Upper lobe of left lung (tissue), 6 donors: ENCODE results near the gene IFITM2. TPM values are rescaled to one million over a fixed set of nuclear protein-coding genes. Genes with fewer than 3 reads are reported as not detected.

ENCODE experiments used
- ATAC-seq, 2 donors: fragments of 200-7000 bp; cut with Tn5 transposase; one replicate each; pipeline ENCODE4 v1.9.1; 2022; ENCODE audit warnings: mild to moderate bottlenecking in 2 of 2, moderate library complexity in 2 of 2; ENCODE audit not compliant: low FRiP score in 2 of 2
- DNase-seq, 2 donors: peaks; one replicate each; pipeline ENCODE4 v3.0.0-alpha.2; 2019 to 2020
- H3K27ac ChIP-seq, 4 donors: fragments of 200-600 bp; sonication (generic); one replicate each; pipeline ENCODE4 v1.5.1; 2016 to 2019
- H3K27me3 ChIP-seq, 4 donors: fragments of 200-600 bp; sonication (generic); one replicate each; pipeline ENCODE4 v1.5.1; 2017 to 2019
- H3K36me3 ChIP-seq, 4 donors: fragments of 200-600 bp; sonication (generic); one replicate each; pipeline ENCODE4 v1.5.1; 2016 to 2019
- H3K4me1 ChIP-seq, 4 donors: fragments of 200-600 bp; sonication (generic); one replicate each; pipeline ENCODE4 v1.5.1; 2018 to 2019
- H3K4me3 ChIP-seq, 4 donors: fragments of 200-600 bp; sonication (generic); one replicate each; pipeline ENCODE4 v1.5.1; 2017 to 2019; ENCODE audit warnings: mild to moderate bottlenecking in 2 of 4, moderate library complexity in 1 of 4
- H3K9me3 ChIP-seq, 4 donors: fragments of 200-600 bp; sonication (generic); one replicate each; pipeline ENCODE4 v1.5.1; 2018 to 2019
- CTCF ChIP-seq, 6 experiments: fragments of 450-650 bp in 4 of 6; fragments of 200-600 bp in 2 of 6; sonication (generic) in 2 of 6; IDR thresholded peaks; one replicate each; pipeline ENCODE4 v1.5.1; 2016 to 2019; ENCODE audit warnings: antibody characterized with exemption in 6 of 6
- EP300 ChIP-seq, 4 donors: sonication (generic); formaldehyde crosslinking; IDR thresholded peaks; one replicate each; pipeline ENCODE4 v1.5.1; 2017; ENCODE audit warnings: antibody characterized with exemption in 4 of 4, control low read depth in 2 of 4
- POLR2A ChIP-seq, 4 donors: fragments of 450-650 bp; IDR thresholded peaks; one replicate each; pipeline ENCODE4 v1.5.1; 2016 to 2017; ENCODE audit warnings: antibody characterized with exemption in 4 of 4, mild to moderate bottlenecking in 2 of 4
- POLR2AphosphoS5 ChIP-seq, 2 donors: sonication (generic); formaldehyde crosslinking; IDR thresholded peaks; one replicate each; pipeline ENCODE4 v1.5.1; 2017; ENCODE audit warnings: antibody characterized with exemption in 2 of 2
- WGBS, 2 donors: methylation state at CpG; one replicate each; pipeline ENCODE4 v1.1.5; 2017 to 2018; 5-methylcytosine and 5-hydroxymethylcytosine counted together
- total RNA-seq, 6 donors: library from RNA; depleted of rRNA in 4 of 6; stranded (reverse); fragments of >200 nt in 4 of 6; gene quantifications; one replicate each; pipeline versions ENCODE4 v1.1.0 to v1.2.1, GENCODE V29; 2016 to 2021
- donor health status: DM: no; HTN: no; CAD: no; lungs with moderate emphysema.
- donor health status: DM: no; HTN: yes; CAD: no; lungs with severe emphysema.

Gene IFITM2
- total RNA-seq, 6 donors from 2014 or later = 113 to 704 (median 271) TPM

- Histone ChIP-seq H3K27me3 (no peaks in the 10 kb centered on the region), H3K27ac (no peak overlapping the region), H3K36me3 (no peaks in the 10 kb centered on the region), H3K4me3 (no peak overlapping the region), H3K9me3 (no peaks in the 10 kb centered on the region), H3K4me1 (peaks cover 25 to 30% (median 28%) of the 10 kb centered on the region in 4 donors)
- TF ChIP-seq POLR2AphosphoS5 (IDR thresholded peaks at IDR 0.05) = no peak
- no peak for TF ChIP-seq POLR2A (IDR thresholded peaks at IDR 0.05)
- TF ChIP-seq CTCF (IDR thresholded peaks at IDR 0.05) = no peak
- TF ChIP-seq EP300 (IDR thresholded peaks at IDR 0.05) = no peak
- ATAC-seq = no peak
- DNase-seq = no peak
- WGBS, 2 donors = 96% methylated on average over 2 of the region's 2 CpGs
Measured at GRCh38 chr11:329886-330253, 22.3 kb downstream of the IFITM2 start.

- TF ChIP-seq EP300 (IDR thresholded peaks at IDR 0.05) (no peak), CTCF (IDR thresholded peaks at IDR 0.05) (no peak), POLR2A (IDR thresholded peaks at IDR 0.05) (no peak), POLR2AphosphoS5 (IDR thresholded peaks at IDR 0.05) (no peak)
- H3K27ac ChIP-seq = no peak overlapping the region
- no peaks in the 10 kb centered on the region for H3K27me3 ChIP-seq
- H3K36me3 ChIP-seq = no peaks in the 10 kb centered on the region
- no peak overlapping the region for H3K4me3 ChIP-seq
- peak in 1 of 2 donors; percentile 56 for DNase-seq
- 80 to 91% methylated on average over 13 to 14 of the region's 14 CpGs for WGBS, 2 donors
- H3K9me3 ChIP-seq = no peaks in the 10 kb centered on the region
- H3K4me1 ChIP-seq = peaks cover 23 to 30% (median 28%) of the 10 kb centered on the region in 4 donors
- no peak for ATAC-seq
Measured at GRCh38 chr11:330307-330693, 22.7 kb downstream of the IFITM2 start.

- Histone ChIP-seq H3K27ac (no peak overlapping the region), H3K4me3 (no peak overlapping the region), H3K9me3 (no peaks in the 10 kb centered on the region), H3K27me3 (no peaks in the 10 kb centered on the region), H3K36me3 (no peaks in the 10 kb centered on the region), H3K4me1 (peaks cover 24 to 31% (median 29%) of the 10 kb centered on the region in 4 donors)
- ATAC-seq (no peak), DNase-seq (peak in 1 of 2 donors; percentile 79)
- no peak for TF ChIP-seq POLR2AphosphoS5 (IDR thresholded peaks at IDR 0.05)
- no peak for TF ChIP-seq EP300 (IDR thresholded peaks at IDR 0.05)
- no peak for TF ChIP-seq POLR2A (IDR thresholded peaks at IDR 0.05)
- TF ChIP-seq CTCF (IDR thresholded peaks at IDR 0.05) = no peak
- 83% methylated on average over 26 to 28 of the region's 34 CpGs for WGBS, 2 donors
Measured at GRCh38 chr11:330694-331357, 23.2 kb downstream of the IFITM2 start.

GRCh38 chr11:331358-332060, 23.9 kb downstream of the IFITM2 start:
- H3K4me3 ChIP-seq = no peak overlapping the region
- DNase-seq (no peak), ATAC-seq (no peak)
- peaks cover 22 to 30% (median 29%) of the 10 kb centered on the region in 4 donors for H3K4me1 ChIP-seq
- TF ChIP-seq POLR2AphosphoS5 (IDR thresholded peaks at IDR 0.05) (no peak), POLR2A (IDR thresholded peaks at IDR 0.05) (no peak), EP300 (IDR thresholded peaks at IDR 0.05) (no peak), CTCF (IDR thresholded peaks at IDR 0.05) (no peak)
- 78 to 87% methylated on average over 14 to 19 of the region's 19 CpGs for WGBS, 2 donors
- no peaks in the 10 kb centered on the region for H3K9me3 ChIP-seq
- H3K36me3 ChIP-seq = no peaks in the 10 kb centered on the region
- no peaks in the 10 kb centered on the region for H3K27me3 ChIP-seq
- no peak overlapping the region for H3K27ac ChIP-seq
